Neural cell (in vitro differentiated cells): ENCODE measurements around the gene SUN1. TPM values are rescaled to one million over a fixed set of nuclear protein-coding genes. Genes with fewer than 3 reads are reported as not detected.

Source experiments
- H2AFZ ChIP-seq: fragments of 200-600, 300-800 bp; sonication (generic), shearing (Covaris generic); 2 replicates; pipeline ENCODE4 v1.6.0; 2014; ENCODE audit warnings: low read depth, mild to moderate bottlenecking, antibody characterized with exemption, low read length, moderate library complexity
- H3F3A ChIP-seq: fragments of 200-600 bp; shearing (Covaris generic); 2 replicates; pipeline ENCODE4 v1.6.1; 2016; ENCODE audit warnings: mild to moderate bottlenecking, moderate library complexity, mixed read lengths, antibody characterized with exemption, low read length; ENCODE audit not compliant: insufficient read depth, poor library complexity, severe bottlenecking
- H3K27ac ChIP-seq: fragments of 200-600, 300-800 bp; sonication (generic), shearing (Covaris generic); 2 replicates; pipeline ENCODE4 v1.5.1; 2014; ENCODE audit warnings: mild to moderate bottlenecking, low read length, moderate library complexity
- H3K27me3 ChIP-seq: fragments of 300-800, 200-600 bp; sonication (generic), shearing (Covaris generic); 2 replicates; pipeline ENCODE4 v1.6.0; 2014; ENCODE audit warnings: mild to moderate bottlenecking, low read depth, low read length, moderate library complexity; ENCODE audit not compliant: insufficient read depth
- H3K36me3 ChIP-seq: fragments of 300-800, 200-600 bp; sonication (generic), shearing (Covaris generic); 2 replicates; pipeline ENCODE4 v1.5.1; 2014; ENCODE audit warnings: mild to moderate bottlenecking, antibody characterized with exemption, low read length, moderate library complexity; ENCODE audit not compliant: insufficient read depth
- H3K4me2 ChIP-seq: fragments of 300-800, 200-600 bp; sonication (generic), shearing (Covaris generic); 2 replicates; pipeline ENCODE4 v1.6.0; 2014; ENCODE audit warnings: mild to moderate bottlenecking, low read length
- H3K4me3 ChIP-seq: fragments of 300-800, 200-600 bp; sonication (generic), shearing (Covaris generic); 2 replicates; pipeline ENCODE4 v1.5.1; 2014; ENCODE audit warnings: mild to moderate bottlenecking, low read length, moderate library complexity
- H3K79me2 ChIP-seq: fragments of 200-600 bp; shearing (Covaris generic); replicated peaks from 2 replicates; pipeline ENCODE4 v1.6.0; 2014; ENCODE audit warnings: mild to moderate bottlenecking, low read length, moderate library complexity; ENCODE audit not compliant: insufficient read depth
- H3K9ac ChIP-seq: fragments of 300-800, 200-600 bp; sonication (generic), shearing (Covaris generic); 2 replicates; pipeline ENCODE4 v1.6.1; 2016; ENCODE audit warnings: mild to moderate bottlenecking, low read length, mixed read lengths
- H3K9me2 ChIP-seq: fragments of 200-600 bp; shearing (Covaris generic); 2 replicates; pipeline ENCODE4 v1.6.1; 2016; ENCODE audit warnings: mild to moderate bottlenecking, low read length, mixed read lengths; ENCODE audit not compliant: insufficient read depth
- H3K9me3 ChIP-seq: fragments of 200-600, 300-800 bp; sonication (generic), shearing (Covaris generic); 2 replicates; pipeline ENCODE4 v1.6.1; 2016; ENCODE audit warnings: mild to moderate bottlenecking, mixed run types, low read length, moderate library complexity, mixed read lengths
- H4K20me1 ChIP-seq: fragments of 200-600 bp; shearing (Covaris generic); 2 replicates; pipeline ENCODE4 v1.6.1; 2016; ENCODE audit warnings: mild to moderate bottlenecking, mixed run types; ENCODE audit not compliant: insufficient read depth
- EP300 ChIP-seq: fragments of 450-650 bp; conservative IDR thresholded peaks from 2 replicates; pipeline ENCODE4 v1.6.1; 2014; ENCODE audit warnings: antibody characterized with exemption, mild to moderate bottlenecking, moderate library complexity; ENCODE audit not compliant: poor library complexity, severe bottlenecking
- EZH2 ChIP-seq: fragments of 200-600, 300-800 bp; shearing (Covaris generic), sonication (generic); IDR thresholded peaks from 2 replicates; pipeline ENCODE4 v1.6.1; 2014; ENCODE audit warnings: antibody characterized with exemption, low read length, borderline replicate concordance, mild to moderate bottlenecking; ENCODE audit not compliant: insufficient read depth, poor library complexity, severe bottlenecking
- MXI1 ChIP-seq: fragments of 450-650 bp; conservative IDR thresholded peaks from 2 replicates; pipeline ENCODE4 v1.6.1; 2014; ENCODE audit warnings: antibody characterized with exemption, mild to moderate bottlenecking; ENCODE audit not compliant: poor library complexity, severe bottlenecking
- POLR2AphosphoS5 ChIP-seq: IDR thresholded peaks from 2 replicates; pipeline ENCODE4 v1.6.1; 2012
- RAD21 ChIP-seq: fragments of 450-650 bp; conservative IDR thresholded peaks from 2 replicates; pipeline ENCODE4 v1.6.1; 2014; ENCODE audit warnings: antibody characterized with exemption, mild to moderate bottlenecking, moderate library complexity
- SMC3 ChIP-seq: fragments of 450-650 bp; conservative IDR thresholded peaks from 2 replicates; pipeline ENCODE4 v1.6.1; 2014; ENCODE audit warnings: antibody characterized with exemption, mild to moderate bottlenecking, moderate library complexity; ENCODE audit not compliant: poor library complexity
- TAF1 ChIP-seq: IDR thresholded peaks from 2 replicates; pipeline ENCODE4 v1.6.1; 2012; ENCODE audit warnings: low read depth
- polyA plus RNA-seq: library from polyadenylated mRNA; depleted of rRNA; stranded (reverse); fragments of >200 nt; gene quantifications from 2 replicates; pipeline ENCODE4 v1.2.3, GENCODE V29; 2014
- TF ChIP-seq, protein P1 (sequence below): fragments of 450-650 bp; IDR thresholded peaks from 2 replicates; pipeline ENCODE4 v1.5.1; 2014; ENCODE audit warnings: antibody characterized with exemption, mild to moderate bottlenecking, moderate library complexity; ENCODE audit not compliant: poor library complexity, severe bottlenecking
- TF ChIP-seq, protein P2 (sequence below): IDR thresholded peaks from 2 replicates; pipeline ENCODE4 v1.6.1; 2012; ENCODE audit warnings: borderline replicate concordance

The SUN1 gene
- polyA plus RNA-seq, 1 donor from 2014 or later = 309 TPM

DNA sequence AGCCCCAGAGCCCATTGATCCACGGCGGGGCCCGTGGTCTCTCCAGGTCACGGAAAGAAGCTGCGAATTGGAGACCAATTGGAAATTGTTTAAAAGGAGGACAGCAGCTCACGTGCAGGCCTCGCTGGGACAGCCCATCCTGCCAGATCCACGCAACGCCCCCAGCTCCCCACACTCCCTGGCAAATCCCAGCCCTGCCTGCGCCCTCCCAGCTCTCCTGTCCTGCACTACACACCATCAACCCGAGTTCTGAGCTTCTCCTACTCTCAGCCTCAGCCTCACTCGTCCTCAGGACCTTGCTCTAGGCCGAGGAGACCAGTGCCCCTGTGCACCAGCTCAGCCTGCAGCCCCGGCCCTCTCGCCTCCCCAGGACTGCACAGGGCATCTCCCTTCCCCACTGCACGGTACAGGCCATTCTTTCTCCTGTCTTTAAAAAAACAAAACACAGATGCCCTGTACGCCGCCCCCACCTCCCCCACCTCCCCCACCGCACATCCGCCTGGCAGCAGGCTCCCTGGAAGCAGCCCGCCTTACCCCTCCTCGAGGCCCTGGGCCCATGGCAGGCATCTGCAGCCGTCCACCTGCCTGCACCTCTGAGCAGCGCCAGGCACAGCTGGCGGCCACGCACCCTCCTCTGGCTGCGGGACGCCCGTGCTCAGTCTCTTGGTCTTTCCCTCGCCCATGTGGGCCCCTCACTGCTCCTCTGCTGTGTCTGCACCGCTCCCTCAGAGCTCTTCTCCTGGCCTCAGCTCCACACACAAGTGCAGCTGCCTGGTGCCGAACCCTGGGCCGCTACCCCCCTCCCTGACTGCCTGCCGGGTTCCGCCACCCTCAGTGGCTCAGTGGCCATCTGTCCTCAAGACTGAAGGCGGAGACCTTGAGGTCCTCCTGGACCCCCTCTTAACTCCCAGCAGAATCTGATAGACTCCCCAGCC lies 48.5 kb upstream of the SUN1 start:
- Histone ChIP-seq H3K9me3 (no peaks in the 10 kb centered on the region), H3K36me3 (no peaks in the 10 kb centered on the region), H2AFZ (no peak overlapping the region), H4K20me1 (no peaks in the 10 kb centered on the region), H3K27me3 (no peaks in the 10 kb centered on the region), H3K4me2 (no peak overlapping the region), H3K4me3 (no peak overlapping the region), H3K9ac (no peak overlapping the region), H3K27ac (no peak overlapping the region), H3K9me2 (no peaks in the 10 kb centered on the region), H3F3A (no peaks in the 10 kb centered on the region), H3K79me2 (no peaks in the 10 kb centered on the region)
- TF ChIP-seq POLR2AphosphoS5 = no peak
- TF ChIP-seq, protein P1, sequence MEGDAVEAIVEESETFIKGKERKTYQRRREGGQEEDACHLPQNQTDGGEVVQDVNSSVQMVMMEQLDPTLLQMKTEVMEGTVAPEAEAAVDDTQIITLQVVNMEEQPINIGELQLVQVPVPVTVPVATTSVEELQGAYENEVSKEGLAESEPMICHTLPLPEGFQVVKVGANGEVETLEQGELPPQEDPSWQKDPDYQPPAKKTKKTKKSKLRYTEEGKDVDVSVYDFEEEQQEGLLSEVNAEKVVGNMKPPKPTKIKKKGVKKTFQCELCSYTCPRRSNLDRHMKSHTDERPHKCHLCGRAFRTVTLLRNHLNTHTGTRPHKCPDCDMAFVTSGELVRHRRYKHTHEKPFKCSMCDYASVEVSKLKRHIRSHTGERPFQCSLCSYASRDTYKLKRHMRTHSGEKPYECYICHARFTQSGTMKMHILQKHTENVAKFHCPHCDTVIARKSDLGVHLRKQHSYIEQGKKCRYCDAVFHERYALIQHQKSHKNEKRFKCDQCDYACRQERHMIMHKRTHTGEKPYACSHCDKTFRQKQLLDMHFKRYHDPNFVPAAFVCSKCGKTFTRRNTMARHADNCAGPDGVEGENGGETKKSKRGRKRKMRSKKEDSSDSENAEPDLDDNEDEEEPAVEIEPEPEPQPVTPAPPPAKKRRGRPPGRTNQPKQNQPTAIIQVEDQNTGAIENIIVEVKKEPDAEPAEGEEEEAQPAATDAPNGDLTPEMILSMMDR = no peak
- TF ChIP-seq TAF1 = no peak
- no peak for TF ChIP-seq RAD21
- TF ChIP-seq MXI1 = no peak
- TF ChIP-seq EP300 = no peak
- no peak for TF ChIP-seq EZH2
- no peak for TF ChIP-seq SMC3
- TF ChIP-seq, protein P2, sequence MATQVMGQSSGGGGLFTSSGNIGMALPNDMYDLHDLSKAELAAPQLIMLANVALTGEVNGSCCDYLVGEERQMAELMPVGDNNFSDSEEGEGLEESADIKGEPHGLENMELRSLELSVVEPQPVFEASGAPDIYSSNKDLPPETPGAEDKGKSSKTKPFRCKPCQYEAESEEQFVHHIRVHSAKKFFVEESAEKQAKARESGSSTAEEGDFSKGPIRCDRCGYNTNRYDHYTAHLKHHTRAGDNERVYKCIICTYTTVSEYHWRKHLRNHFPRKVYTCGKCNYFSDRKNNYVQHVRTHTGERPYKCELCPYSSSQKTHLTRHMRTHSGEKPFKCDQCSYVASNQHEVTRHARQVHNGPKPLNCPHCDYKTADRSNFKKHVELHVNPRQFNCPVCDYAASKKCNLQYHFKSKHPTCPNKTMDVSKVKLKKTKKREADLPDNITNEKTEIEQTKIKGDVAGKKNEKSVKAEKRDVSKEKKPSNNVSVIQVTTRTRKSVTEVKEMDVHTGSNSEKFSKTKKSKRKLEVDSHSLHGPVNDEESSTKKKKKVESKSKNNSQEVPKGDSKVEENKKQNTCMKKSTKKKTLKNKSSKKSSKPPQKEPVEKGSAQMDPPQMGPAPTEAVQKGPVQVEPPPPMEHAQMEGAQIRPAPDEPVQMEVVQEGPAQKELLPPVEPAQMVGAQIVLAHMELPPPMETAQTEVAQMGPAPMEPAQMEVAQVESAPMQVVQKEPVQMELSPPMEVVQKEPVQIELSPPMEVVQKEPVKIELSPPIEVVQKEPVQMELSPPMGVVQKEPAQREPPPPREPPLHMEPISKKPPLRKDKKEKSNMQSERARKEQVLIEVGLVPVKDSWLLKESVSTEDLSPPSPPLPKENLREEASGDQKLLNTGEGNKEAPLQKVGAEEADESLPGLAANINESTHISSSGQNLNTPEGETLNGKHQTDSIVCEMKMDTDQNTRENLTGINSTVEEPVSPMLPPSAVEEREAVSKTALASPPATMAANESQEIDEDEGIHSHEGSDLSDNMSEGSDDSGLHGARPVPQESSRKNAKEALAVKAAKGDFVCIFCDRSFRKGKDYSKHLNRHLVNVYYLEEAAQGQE = no peak

DNA sequence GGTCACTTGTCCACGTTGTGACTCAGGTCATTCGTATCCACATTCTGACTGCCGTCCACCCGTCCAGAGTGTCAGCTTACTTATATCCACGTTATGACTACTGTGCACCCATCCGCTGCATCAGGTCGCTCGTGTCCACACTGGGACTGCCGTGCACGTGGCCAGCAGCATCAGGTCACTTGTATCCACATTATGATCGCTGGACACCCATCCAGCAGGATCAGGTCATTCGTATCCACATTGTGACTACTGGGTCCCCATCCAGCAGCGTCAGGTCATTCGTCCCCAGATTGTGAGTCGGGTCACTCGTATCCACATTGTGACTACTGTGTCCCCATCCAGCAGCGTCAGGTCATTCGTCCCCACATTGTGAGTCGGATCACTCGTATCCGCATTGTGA lies 47.3 kb upstream of the SUN1 start:
- no peaks in the 10 kb centered on the region for H3K36me3 ChIP-seq

More for the DNA sequence above, 47.3 kb upstream of the SUN1 start:
- no peak overlapping the region for H3K27ac ChIP-seq
- TF ChIP-seq, protein P1 = no peak
- TF ChIP-seq RAD21 = no peak
- no peaks in the 10 kb centered on the region for H4K20me1 ChIP-seq
- no peaks in the 10 kb centered on the region for H3F3A ChIP-seq
- no peaks in the 10 kb centered on the region for H3K9me3 ChIP-seq
- no peaks in the 10 kb centered on the region for H3K27me3 ChIP-seq
- no peak overlapping the region for H3K4me2 ChIP-seq
- no peaks in the 10 kb centered on the region for H3K9me2 ChIP-seq
- H3K4me3 ChIP-seq = no peak overlapping the region
- H2AFZ ChIP-seq = no peak overlapping the region
- H3K79me2 ChIP-seq = no peaks in the 10 kb centered on the region
- H3K9ac ChIP-seq = no peak overlapping the region
